ENCODE results near the gene DVL2. TPM values are rescaled to one million over a fixed set of nuclear protein-coding genes. Genes with fewer than 3 reads are reported as not detected.
A peak's percentile ranks its signal among the peaks of the same experiment; 100 is the strongest.

The DVL2 gene
- total and polyA plus RNA-seq, 2 of the 13 experiments (the other 11 are each of a cell fraction or from before 2014, with no cell fraction given), result 5.7 to 38.2 TPM

GRCh38 chr17:7214300-7215135 lies 19.8 kb downstream of the DVL2 start:
- in situ Hi-C loops (cut with HindIII; ENCODE audit: extremely low pct_ligation_motif_present, low pct_unique_long_range_greater_than_20kb) (loop anchor here (5.0 kb wide), 1 partner anchor 37 kb away; the partner anchor contains the start of gene ASGR1), intact Hi-C loops (cut with micrococcal nuclease; ENCODE audit: unreplicated experiment) (loop anchor here (5.0 kb wide), 1 partner anchor 37 kb away; the partner anchor contains the start of gene ASGR1)
- ChIA-PET POLR2A (interaction anchor here (0.8 to 2.9 kb wide), 8 partner anchors 20 to 179 kb away, joined by 3 to 35 read pairs (median 5); partner anchors contain the start of genes ASGR1, ASGR2, DVL2 and SLC16A13), CTCF (ENCODE audit: low intra/inter-chr PET ratio, low total read pairs) (interaction anchor here (1.9 kb wide), 1 partner anchor 169 kb away, joined by 10 read pairs; no protein-coding TSS in a partner anchor)
- H3K4me1 ChIP-seq (ENCODE audit: insufficient read depth, low read length), result peaks cover 56% of the 10 kb centered on the region
- peak overlapping the region; percentile 28 for H3K9ac ChIP-seq (ENCODE audit: insufficient read depth, low read depth, low read length)
- H3K27me3 ChIP-seq (ENCODE audit: control insufficient read depth in 1 of 2, insufficient read depth in 2 of 2, low read length in 2 of 2), result peaks cover 0 to 4% of the 10 kb centered on the region in 2 experiments; a peak in 2 of 5 replicates
- peak overlapping the region; percentile 29 to 68 (median 55) for H3K4me3 ChIP-seq (replicated peaks in 1 of 3; ENCODE audit: insufficient read depth in 1 of 3, low read depth in 2 of 3, low read length in 3 of 3)
- H2AFZ ChIP-seq (ENCODE audit: low read length), result no peak overlapping the region
- ATAC-seq (peak; percentile 88), DNase-seq (ENCODE audit: low spot score) (peak; percentile 95), FAIRE-seq (peak; percentile 76)
- peak overlapping the region; percentile 53 for H3K27ac ChIP-seq (ENCODE audit: extremely low read length, insufficient read depth, low read length)
- no peaks in the 10 kb centered on the region for H3K9me3 ChIP-seq (ENCODE audit: low read length)
- H3K36me3 ChIP-seq (replicated peaks in 1 of 2; ENCODE audit: control insufficient read depth in 1 of 2, insufficient read depth in 2 of 2, low read length in 2 of 2), result no peaks in the 10 kb centered on the region
- 2% methylated on average over 32 of the region's 45 CpGs for WGBS (ENCODE audit: low lambda C conversion rate)
- BruUV-seq (replicated peaks), result no TSS peak
- no peaks in the 10 kb centered on the region for H3K79me2 ChIP-seq (ENCODE audit: insufficient read depth, low read length)
- H4K20me1 ChIP-seq (ENCODE audit: insufficient read depth, low read length), result no peaks in the 10 kb centered on the region
- H3K4me2 ChIP-seq (ENCODE audit: low read depth, low read length), result peak overlapping the region; percentile 77
- TF ChIP-seq ZNF143 (CRISPR knock-in tag; IDR thresholded peaks at IDR 0.05) (peak; percentile 99), TARDBP (CRISPR knock-in tag; IDR thresholded peaks at IDR 0.05) (0 out of 2 replicates have a peak, but pooled peaks have one; percentile 39), GABPA (IDR thresholded peaks at IDR 0.05; ENCODE audit: low read depth, low read length) (no peak), GABPA (CRISPR knock-in tag; IDR thresholded peaks at IDR 0.05; ENCODE audit: low read depth) (peak; percentile 55), BRD4 (CRISPR knock-in tag; IDR thresholded peaks at IDR 0.05) (no peak), IRF2 (CRISPR knock-in tag; IDR thresholded peaks at IDR 0.05) (peak; percentile 25; the same call in 1 of the 2 replicates), CREB1 (IDR thresholded peaks at IDR 0.05) (peak; percentile 53), CREB1 (CRISPR knock-in tag; IDR thresholded peaks at IDR 0.05) (peak; percentile 72), ZSCAN30 (CRISPR knock-in tag; IDR thresholded peaks at IDR 0.05) (no peak), GABPB1 (CRISPR knock-in tag; IDR thresholded peaks at IDR 0.05) (peak; percentile 57), TRIM24 (CRISPR knock-in tag; IDR thresholded peaks at IDR 0.05) (no peak), ZNF615 (CRISPR knock-in tag; IDR thresholded peaks at IDR 0.05; ENCODE audit: borderline replicate concordance) (no peak), ZNF260 (CRISPR knock-in tag; IDR thresholded peaks at IDR 0.05; ENCODE audit: borderline replicate concordance, low read depth) (no peak), ZNF530 (CRISPR knock-in tag; IDR thresholded peaks at IDR 0.05; ENCODE audit: low read depth) (no peak), ESRRA (CRISPR knock-in tag; IDR thresholded peaks at IDR 0.05; ENCODE audit: low read depth) (0 out of 2 replicates have a peak, but pooled peaks have one; percentile 30), NFE2L2 (IDR thresholded peaks at IDR 0.05; ENCODE audit: low read length) (no peak)
- TF ChIP-seq, protein P1, sequence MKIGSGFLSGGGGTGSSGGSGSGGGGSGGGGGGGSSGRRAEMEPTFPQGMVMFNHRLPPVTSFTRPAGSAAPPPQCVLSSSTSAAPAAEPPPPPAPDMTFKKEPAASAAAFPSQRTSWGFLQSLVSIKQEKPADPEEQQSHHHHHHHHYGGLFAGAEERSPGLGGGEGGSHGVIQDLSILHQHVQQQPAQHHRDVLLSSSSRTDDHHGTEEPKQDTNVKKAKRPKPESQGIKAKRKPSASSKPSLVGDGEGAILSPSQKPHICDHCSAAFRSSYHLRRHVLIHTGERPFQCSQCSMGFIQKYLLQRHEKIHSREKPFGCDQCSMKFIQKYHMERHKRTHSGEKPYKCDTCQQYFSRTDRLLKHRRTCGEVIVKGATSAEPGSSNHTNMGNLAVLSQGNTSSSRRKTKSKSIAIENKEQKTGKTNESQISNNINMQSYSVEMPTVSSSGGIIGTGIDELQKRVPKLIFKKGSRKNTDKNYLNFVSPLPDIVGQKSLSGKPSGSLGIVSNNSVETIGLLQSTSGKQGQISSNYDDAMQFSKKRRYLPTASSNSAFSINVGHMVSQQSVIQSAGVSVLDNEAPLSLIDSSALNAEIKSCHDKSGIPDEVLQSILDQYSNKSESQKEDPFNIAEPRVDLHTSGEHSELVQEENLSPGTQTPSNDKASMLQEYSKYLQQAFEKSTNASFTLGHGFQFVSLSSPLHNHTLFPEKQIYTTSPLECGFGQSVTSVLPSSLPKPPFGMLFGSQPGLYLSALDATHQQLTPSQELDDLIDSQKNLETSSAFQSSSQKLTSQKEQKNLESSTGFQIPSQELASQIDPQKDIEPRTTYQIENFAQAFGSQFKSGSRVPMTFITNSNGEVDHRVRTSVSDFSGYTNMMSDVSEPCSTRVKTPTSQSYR (CRISPR knock-in tag; IDR thresholded peaks at IDR 0.05; ENCODE audit: borderline replicate concordance), result peak; percentile 31; the same call in 1 of the 2 replicates
- TF ChIP-seq, protein P2, sequence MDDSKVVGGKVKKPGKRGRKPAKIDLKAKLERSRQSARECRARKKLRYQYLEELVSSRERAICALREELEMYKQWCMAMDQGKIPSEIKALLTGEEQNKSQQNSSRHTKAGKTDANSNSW (CRISPR knock-in tag; IDR thresholded peaks at IDR 0.05; ENCODE audit: borderline replicate concordance), result no peak
- TF ChIP-seq, protein P3, sequence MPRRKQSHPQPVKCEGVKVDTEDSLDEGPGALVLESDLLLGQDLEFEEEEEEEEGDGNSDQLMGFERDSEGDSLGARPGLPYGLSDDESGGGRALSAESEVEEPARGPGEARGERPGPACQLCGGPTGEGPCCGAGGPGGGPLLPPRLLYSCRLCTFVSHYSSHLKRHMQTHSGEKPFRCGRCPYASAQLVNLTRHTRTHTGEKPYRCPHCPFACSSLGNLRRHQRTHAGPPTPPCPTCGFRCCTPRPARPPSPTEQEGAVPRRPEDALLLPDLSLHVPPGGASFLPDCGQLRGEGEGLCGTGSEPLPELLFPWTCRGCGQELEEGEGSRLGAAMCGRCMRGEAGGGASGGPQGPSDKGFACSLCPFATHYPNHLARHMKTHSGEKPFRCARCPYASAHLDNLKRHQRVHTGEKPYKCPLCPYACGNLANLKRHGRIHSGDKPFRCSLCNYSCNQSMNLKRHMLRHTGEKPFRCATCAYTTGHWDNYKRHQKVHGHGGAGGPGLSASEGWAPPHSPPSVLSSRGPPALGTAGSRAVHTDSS (CRISPR knock-in tag; conservative IDR thresholded peaks at IDR 0.05), result no peak

Measured in HepG2 (cell line).